ENCODE data around the gene MICAL3.

- TF ChIP-seq ARNT (IDR thresholded peaks at IDR 0.05) (no peak), BHLHE40 (IDR thresholded peaks at IDR 0.05; ENCODE audit: borderline replicate concordance) (no peak), FOXA1 (IDR thresholded peaks at IDR 0.05) (no peak), LEF1 (IDR thresholded peaks at IDR 0.05; ENCODE audit: borderline replicate concordance) (no peak), FOXM1 (IDR thresholded peaks at IDR 0.05; ENCODE audit: borderline replicate concordance) (no peak)
These were observed 194.1 kb downstream of the MICAL3 start for GRCh38 chr22:17830043-17830961.
